GM23338 (cell line): Measurements from ENCODE around the gene HIVEP1. TPM values are rescaled to one million over a fixed set of nuclear protein-coding genes. Genes with fewer than 3 reads are reported as not detected.

Experiments
- polyA plus RNA-seq: library from polyadenylated mRNA; unstranded; fragments of >200 nt; fragmentation: Nextera tagmentation; extraction: Ambion mirVana; gene quantifications from 2 replicates; pipeline ENCODE4 v1.2.1, GENCODE V29; 2016
- total RNA-seq: library from RNA; depleted of rRNA; stranded (reverse); fragments of >200 nt; shearing (Covaris generic); gene quantifications from 2 replicates; pipeline ENCODE4 v1.2.3, GENCODE V29; 2014; rRNA removed

The HIVEP1 gene
- total and polyA plus RNA-seq, 2 experiments from 2014 or later, result 10.1 to 21.7 TPM

Other genes with a start within 250 kb of the HIVEP1 start
- not detected in 2 replicates for gene ADTRP, start 233.5 kb upstream of the HIVEP1 start, total RNA-seq
- not detected in 2 replicates for gene ADTRP, start 233.5 kb upstream of the HIVEP1 start, polyA plus RNA-seq